Astrocyte of the spinal cord (primary cell): ENCODE results near the gene NMT2.

Experiments
- DNase-seq: peaks from one replicate; pipeline ENCODE4 v3.0.0; 2011; ENCODE audit warnings: low read depth, low spot score
- H3K4me3 ChIP-seq: 2 replicates; pipeline ENCODE4 v1.5.1; 2011; ENCODE audit warnings: low read depth, mild to moderate bottlenecking, low read length, moderate library complexity
- in situ Hi-C: cut with HindIII; loops from 2 replicates; pipeline ENCODE4 v1.10.0; 2017; ENCODE audit warnings: low sequenced_read_pairs
- TF ChIP-seq, protein P1 (sequence below): IDR thresholded peaks from 2 replicates; pipeline ENCODE4 v1.5.1; 2012; ENCODE audit warnings: low read depth, mild to moderate bottlenecking, low read length, inconsistent platforms

Gene NMT2

DNA sequence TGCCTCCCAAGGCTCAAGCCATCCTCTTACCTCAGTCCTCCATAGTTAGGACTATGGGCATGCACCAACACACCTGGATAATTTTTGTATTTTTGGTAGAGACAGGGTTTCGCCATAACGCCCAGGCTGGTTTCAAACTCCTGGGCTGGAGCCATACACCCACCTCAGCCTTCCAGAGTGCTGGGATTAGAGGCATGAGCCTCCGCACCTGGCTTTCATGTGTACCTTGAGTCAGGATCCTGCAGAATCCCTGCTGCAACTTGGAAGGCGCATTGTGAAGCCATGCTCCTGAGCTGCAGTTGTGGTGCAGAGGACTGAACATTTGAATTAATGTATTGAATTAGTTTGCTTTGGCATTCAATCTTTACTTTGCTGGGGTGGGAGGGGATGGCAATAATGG is 29.4 kb upstream of the NMT2 start:
- no peak overlapping the region for H3K4me3 ChIP-seq
- DNase-seq: no peak
- in situ Hi-C loops: no loop called here
- TF ChIP-seq, protein P1, sequence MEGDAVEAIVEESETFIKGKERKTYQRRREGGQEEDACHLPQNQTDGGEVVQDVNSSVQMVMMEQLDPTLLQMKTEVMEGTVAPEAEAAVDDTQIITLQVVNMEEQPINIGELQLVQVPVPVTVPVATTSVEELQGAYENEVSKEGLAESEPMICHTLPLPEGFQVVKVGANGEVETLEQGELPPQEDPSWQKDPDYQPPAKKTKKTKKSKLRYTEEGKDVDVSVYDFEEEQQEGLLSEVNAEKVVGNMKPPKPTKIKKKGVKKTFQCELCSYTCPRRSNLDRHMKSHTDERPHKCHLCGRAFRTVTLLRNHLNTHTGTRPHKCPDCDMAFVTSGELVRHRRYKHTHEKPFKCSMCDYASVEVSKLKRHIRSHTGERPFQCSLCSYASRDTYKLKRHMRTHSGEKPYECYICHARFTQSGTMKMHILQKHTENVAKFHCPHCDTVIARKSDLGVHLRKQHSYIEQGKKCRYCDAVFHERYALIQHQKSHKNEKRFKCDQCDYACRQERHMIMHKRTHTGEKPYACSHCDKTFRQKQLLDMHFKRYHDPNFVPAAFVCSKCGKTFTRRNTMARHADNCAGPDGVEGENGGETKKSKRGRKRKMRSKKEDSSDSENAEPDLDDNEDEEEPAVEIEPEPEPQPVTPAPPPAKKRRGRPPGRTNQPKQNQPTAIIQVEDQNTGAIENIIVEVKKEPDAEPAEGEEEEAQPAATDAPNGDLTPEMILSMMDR: no peak

DNA sequence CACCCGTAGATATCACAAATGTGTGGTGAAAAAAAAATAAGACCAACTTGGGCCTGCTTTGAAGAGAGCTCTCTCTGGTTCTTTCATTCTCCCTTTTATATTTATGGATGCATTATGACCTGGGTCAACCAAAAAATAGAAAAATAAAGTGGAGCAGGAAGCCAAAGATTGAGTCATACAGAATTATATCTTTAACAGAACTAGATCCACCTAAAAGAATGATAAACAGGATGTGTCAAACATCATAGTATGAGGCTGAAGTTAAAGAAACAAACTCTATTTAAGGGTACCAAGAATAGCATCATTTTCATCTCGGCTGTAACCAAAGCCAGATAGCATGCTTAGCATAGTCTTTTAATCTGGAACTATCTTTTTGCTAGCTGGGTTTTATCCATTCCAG is 28.8 kb upstream of the NMT2 start:
- TF ChIP-seq, protein P1: no peak
- no peak overlapping the region for H3K4me3 ChIP-seq
- peak; percentile 74 for DNase-seq
- in situ Hi-C loops: no loop called here

DNA sequence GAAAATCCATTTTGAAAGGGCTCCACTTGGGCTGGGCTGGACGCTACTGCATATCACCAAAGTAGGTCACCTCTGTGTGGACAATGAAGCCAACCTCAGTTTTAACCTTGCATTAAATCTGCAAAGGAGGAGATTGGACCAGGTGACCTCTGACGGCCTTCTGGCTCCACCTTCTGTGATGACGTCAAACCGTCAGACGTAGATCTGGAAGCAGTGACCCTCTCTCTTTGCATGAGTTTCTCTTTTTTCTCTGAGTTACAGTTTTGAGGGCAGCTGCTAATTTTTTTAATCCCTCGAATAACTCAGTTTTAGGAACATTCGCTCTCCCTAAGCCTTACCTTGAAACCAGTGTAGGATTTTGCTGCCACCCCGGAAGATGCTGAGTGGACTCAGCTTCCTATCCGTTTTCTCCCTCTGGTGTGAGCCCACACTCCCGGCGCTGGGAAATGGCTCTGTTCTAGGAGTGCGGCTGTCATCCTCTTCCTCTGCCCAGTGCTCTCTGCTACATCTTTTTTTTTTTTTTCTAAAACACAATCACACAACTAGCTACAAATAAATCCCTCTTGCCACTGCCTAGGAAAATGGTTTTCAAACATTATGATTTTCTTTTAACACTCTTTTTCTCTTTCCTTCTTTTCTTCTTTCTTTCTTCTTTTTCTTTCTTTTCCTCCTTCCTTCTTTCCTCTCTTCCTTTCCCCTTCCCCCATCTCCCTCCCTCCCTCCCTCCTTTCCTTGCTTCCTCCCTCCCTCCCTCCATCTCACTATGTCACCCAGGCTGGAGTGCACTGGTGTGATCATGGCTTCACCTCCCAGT is 27.7 kb upstream of the NMT2 start:
- TF ChIP-seq, protein P1: no peak
- no peak for DNase-seq
- in situ Hi-C loops: no loop called here
- H3K4me3 ChIP-seq: no peak overlapping the region

DNA sequence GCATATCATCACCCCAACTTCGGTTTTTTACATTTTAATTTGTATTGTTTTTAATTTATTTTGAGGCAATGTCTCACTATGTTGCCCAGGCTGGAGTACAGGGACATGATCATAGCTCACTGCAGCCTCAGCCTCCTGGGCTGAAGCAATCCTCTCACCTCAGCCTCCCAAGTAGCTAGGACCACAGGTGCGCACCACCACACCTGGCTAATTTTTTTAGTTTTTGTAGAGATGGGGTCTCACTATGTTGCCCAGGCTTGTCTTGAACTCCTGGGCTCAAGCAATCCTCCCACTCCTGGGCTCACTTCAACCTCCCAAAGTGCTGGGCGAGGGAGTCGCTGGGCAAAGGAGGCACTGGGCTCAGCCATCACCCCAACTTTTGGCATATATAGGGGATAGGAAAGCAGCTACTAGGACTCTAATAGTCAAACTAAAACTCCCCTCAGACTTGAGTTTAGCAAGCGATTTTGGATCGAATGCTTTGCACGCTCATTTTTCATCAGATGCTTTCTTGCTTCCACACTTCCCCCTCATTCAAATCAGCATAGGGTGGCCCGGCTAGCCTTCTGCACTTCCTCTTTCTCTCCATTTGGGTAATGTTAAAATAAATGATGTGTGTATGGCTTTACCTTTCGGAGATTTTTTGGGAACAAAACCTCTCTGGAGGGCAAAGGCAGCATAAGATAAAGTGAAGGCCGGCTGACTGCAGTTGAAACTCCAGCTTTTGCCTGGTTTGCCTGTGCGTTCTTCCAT is 20.8 kb upstream of the NMT2 start:
- in situ Hi-C loops: no loop called here
- TF ChIP-seq, protein P1: no peak
- no peak for DNase-seq
- H3K4me3 ChIP-seq: no peak overlapping the region

DNA sequence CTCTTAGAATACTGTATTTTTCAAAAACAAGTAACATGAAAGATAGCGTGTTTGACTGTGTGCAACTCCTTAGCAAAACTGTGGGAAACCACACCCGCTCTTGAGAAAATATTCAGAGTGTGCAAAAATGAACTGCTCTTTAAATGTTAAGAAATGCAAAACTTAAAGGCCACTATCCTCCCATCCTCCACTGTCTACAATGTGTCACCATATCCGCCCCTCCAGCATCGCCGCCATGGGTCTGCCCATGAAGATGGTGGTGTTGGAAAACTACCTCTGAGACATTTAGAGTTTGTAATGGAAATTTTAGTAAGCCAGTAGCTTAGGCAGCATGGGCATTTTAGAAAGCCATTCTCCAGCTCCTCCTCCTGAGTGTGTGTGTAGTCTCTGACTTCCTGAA is 20.1 kb upstream of the NMT2 start:
- in situ Hi-C loops: no loop called here
- TF ChIP-seq, protein P1: no peak
- no peak for DNase-seq
- no peak overlapping the region for H3K4me3 ChIP-seq

DNA sequence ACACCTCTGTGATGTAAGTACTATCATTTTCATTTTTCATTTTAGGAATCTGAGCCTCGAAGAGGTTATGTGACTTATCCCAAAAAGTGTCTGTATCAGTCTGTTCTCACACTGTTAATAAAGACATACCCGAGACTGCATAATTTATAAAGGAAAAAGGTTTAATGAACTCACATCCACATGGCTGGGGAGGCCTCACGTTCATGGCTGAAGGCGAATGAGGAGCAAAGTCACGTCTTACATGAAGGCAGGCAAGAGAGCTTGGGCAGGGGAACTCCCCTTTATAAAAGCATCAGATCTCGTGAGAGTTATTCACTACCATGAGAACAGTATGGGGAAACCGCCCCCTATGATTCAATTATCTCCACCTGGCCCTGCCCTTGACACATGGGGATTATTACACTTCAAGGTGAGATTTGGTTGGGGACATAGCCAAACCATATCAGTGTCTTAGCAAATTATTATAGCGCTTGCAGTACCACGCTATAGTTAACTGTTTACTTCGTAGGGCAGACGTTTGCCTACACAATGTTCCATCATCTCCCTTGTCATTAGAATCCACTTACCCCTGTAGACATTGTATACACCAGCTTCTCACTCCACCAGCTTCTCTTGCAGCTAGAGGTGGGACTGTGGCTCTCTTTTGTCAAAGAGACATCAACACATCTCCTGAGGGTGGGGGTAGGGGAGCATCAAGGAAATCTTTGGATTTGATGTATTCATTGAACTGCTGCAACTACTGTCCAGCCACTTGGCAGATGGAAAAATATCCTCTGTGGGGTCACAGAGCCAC is 15.4 kb upstream of the NMT2 start:
- TF ChIP-seq, protein P1: no peak
- no peak for DNase-seq
- in situ Hi-C loops: no loop called here
- H3K4me3 ChIP-seq: no peak overlapping the region
